NCI-H2029 treated with DMSO at 0.1 percent for 48 hours (cell line): Measurements from ENCODE around the gene RAB36.

Source experiments
- DNase-seq: peaks from one replicate; lab custom pipeline; 2025; lab: John Stamatoyannopoulos, UW

The RAB36 gene

DNA sequence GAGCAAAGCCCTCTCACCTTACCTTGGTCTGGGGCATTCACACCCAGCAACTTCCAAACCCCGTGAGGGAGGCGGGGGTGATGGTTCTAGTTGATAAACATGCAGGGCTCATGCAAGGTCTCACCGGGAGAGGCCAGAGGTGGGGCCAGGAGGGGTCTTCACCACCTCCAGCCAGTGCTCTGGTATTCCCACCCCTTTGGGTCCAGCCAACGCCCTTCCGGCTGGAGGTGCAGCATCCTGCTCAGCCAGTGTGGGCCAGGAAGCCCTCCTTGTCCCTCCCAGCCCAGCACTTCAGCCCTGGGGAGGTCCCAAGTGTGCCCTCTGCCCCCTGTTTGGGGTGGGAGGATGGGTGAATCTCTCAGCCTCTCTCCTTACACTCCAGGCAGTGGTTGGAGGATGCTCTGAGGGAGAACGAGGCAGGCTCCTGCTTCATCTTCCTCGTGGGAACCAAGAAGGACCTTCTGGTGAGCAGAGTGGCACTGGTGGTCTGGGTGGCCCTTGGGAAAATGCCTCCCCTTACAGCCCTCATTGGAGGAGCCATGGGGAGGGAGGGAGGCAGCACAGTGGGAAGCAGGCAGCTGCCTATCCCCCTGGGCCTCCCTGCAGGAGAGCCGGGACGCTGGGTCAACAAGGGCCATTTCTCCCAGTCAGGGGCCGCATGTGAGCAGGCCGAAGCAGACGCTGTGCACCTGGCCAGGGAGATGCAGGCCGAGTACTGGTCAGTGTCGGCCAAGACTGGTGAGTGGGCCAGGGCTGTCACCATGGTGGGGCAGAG is 13.4 kb downstream of the RAB36 start:
- DNase-seq = no peak

DNA sequence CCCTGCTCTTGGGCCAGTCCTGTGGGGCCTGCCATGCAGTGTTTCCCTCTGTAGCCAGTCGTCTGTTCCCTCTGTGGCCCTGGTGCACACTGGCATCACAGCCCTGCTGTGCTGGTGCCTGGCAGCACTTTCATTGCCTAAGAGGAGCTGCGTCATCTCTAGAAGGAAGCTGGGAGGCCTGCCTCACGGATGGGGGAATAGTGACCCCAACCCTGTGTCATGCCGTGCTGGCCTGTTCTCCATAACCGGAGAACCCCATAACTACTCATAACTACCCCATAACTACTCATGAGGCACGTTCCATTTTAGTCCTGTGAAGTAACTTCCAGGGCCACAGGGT is 14.0 kb downstream of the RAB36 start:
- no peak for DNase-seq

DNA sequence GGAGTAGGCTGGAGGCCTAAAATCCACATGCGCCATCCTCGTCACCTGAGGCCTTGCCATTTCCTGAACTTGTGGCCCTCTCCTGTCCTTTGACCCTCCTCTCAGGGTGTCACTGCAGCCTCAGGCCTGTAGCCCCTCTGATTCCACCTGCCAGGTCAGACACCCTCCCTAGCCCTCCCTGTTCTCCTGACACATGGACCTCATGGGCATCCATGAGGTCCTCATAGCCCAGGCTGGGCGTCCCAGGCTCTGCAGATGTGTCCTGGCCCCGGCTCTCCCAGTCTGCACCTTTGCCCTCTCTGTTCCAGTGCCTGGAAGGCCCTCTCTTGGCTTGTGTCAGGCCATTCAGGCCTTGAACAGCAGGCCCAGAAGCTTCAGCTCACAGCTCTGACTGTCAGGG is 15.8 kb downstream of the RAB36 start:
- DNase-seq = no peak

DNA sequence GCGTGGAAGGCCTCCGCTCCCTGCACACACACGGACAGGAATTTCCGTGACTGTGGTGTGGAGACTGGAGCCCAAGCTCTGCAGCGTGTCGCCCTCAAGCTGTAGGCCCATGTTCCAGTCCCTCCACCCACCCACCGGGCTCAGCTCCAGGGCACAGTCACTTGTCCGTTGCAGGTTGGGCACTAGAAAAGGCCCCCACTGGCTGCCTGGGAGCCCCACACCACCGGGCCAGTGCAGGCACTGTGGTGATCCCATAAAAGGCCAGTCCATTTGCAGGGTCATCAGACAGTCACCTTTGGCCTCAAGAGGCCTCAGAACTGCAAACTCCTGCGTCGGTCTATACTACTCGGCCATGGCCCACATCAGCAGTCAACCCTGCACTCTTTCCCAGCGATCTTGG is 16.3 kb downstream of the RAB36 start:
- no peak for DNase-seq

DNA sequence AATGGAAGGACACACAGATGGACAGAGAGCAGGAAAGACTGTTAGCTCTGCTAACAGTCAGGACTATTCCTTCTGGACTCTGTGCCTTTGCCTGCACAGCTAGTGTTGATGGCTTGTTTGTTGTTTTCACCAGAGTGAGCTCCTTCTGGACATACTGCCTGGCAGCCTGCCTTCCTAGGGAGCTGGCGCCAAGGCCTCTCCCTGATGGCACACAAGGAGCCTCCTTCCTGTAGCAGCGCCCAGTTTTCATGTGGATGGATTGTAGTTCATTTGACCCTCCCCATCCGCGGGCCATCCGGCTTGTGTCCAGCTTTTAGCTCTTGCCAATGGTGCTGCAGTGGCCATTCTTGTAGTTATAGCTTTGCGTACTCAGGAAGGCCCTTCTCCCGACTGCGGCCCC is 18.4 kb downstream of the RAB36 start:
- DNase-seq = peak; percentile 28

DNA sequence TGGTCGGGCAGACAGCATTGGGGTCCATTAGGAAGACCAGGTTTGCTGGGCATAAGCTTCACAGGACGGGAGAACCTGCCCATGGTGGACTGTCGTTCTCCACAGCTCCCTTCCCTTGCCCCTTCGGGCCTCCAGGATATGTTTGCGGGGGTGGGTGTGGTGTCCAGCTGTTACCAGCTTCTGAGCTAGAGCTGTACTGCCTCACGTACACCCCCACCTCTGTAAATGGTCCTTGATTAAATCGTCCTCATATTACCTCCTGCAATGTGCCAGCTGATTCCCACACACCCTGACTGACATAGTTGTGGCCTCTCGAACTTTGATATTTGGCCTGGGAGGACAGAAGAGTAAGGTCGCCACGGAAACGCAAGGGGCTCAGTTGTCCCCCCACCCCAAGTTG is 18.8 kb downstream of the RAB36 start:
- no peak for DNase-seq

DNA sequence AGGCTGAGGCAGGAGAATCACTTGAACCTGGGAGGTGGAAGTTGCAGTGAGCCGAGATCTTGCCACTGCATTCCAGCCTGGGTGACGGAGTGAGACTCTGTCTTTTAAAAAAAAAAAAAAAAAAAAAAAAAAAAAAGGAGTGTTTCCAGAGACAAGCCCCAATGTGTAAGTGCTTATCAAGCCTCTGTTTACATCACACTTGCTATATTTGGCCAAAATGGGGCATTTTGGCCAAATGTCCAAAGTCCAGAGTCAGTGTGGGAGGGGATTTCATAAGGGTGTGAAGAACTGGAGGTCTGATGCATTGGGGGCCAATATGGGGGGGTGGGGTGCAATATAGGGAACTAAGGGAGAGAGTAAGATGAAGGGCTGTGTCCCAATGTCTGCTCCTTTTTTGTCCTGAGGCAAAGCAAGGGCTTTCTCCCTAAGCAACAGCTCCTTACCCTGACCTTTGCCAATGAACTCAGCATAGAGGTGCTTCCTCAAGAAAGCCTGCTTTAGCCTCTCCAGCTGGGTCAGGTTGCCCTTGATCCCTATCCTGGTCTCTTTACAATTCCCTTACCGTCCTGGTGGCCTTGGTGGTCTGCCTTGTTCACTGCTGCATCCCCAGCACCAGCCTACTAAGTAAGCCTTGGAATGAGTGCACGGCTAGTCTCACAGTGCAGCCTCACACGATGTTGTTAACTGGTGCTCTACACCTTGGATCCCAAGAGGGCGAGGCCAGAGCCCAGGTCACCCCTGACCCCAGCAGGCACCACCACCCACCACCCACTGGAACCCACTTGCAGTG is 21.0 kb downstream of the RAB36 start:
- no peak for DNase-seq

DNA sequence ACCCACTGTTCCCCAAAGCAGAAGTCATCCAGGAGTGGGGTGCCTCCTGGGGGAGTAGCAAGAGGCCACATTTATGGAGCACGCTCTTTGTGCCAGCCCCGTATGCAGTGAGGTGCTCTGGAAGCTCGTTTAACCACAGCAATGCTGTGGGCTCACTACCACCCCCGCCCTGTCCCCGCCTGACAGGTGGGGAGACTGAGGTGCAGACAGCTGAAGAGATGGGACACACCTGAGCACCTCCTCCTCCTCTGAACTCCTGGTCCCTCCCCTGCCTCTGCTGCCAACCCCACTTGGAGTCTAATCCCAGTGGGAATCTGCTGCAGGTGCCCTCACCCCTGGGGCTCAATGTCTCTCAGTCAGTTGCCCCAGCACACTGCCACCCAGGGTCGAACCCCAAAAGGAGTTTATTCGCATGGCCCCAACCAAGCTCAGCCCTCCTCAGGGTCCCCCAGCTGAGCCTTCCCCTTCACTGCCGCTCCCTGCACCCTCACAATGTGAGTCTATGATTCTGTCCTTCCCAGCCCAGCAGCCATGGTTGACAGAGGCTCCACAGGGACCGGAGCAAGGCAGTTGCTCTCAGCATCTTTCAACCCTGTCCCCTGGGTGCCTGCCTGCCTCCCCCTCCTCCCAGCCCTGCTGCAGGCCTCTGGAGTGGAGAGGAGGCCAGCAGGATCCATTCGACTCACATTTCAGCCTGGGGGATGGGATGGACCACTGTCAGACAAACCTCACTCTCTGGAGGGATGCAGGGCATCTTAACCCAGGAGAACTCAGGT is 21.8 kb downstream of the RAB36 start:
- no peak for DNase-seq

DNA sequence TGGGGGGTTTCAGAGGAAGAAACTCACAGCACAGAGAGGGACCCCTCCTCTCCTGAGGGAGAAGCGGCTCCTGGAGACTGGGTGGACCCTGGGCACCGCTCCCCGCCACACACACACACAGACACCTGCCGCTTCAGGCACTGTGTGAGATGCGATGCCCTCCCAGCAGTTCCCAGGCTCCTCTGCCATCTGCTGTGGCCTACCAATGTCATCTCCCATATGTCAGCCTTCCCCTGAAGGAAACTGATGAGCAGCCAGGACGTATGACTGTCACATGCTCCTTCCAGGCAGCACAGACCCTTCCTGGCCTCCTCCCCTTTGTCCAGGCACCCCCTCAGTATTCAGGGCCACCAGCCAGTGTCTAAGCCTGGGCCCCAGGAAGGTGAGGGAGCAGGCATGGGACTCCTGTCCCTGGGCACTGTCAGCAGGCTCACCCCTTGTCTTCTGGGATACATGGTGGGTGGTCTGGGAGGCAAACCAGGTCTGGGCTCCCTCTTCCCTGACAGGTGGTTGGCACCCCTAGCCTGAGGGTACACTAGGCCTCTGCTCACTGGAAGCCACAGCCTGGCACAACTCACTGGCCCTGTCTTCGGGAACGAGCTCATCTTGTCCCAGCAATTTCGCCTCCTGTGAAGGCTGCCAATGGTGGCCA is 23.2 kb downstream of the RAB36 start:
- no peak for DNase-seq

DNA sequence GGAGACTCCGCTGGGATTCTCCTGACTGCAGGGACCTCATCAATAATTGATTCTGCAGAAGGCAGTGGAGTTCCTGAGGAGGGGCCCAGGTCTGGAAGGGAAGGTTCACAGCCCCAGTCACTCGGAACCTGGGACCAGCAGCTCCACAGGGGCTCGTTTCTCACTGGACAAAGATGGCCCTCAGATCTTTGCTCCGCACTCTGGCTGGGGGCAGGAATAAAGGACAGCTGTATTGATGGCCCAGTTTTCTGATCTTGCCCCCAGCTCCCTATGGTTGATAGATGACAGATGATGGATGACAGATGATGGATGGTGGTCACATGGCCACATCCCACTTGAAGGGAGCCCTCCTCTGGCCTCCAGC is 23.7 kb downstream of the RAB36 start:
- no peak for DNase-seq

DNA sequence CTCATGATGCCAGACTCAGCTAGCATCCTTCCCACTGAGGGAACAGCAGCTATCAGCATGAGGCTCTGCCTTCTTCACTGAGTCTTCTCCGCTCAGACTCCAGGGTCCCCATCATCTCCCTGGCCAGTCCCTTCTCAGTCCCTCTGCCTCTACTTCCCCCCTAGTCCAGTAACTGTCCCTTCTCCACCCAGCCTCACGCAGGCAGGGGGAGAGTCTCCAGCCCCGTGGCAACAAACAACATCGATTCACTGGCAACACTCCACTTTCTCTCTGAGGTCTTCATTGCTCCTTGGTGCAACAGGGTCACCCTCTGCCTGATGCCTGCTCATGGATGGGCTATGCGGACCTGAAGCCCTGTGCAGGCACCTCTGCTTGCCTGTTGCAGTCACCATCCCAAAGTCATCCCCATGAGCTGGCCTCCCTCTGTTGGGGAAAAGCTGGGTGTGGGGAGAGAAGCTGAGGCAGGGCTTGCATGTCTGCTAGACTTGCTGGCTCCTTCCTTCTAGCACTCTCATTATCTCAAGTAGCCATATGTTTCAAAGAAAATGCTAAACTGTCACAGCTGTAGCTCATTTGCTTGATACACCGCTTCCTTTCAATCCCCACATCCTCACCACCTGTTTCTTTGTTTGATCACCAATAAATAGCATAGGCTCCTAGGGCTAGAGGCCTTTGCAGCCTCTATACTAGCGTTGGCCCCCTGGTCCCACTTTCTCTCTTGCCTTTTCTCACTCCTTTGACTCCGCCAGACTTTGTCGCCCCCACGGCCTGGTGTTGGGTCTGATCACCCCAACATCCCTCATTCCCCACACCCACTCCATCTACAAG is 30.8 kb downstream of the RAB36 start:
- no peak for DNase-seq

DNA sequence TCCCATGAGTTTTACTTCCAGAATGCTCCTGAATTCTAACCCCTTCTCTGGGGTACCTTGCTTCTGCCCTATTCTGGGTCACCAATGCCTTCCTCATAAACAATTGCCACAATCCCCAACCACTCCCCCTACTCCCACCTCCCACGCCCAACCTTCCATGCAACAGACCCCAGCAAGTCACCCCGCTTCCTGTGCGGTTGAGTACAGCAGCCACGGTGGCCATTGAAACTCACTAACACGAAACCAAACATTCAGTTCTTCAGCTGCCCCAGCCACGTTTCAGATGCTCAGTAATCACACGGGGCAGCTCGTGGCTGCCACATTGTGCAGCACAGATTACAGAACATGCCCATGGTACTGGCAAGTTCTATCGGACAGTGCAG is 31.4 kb downstream of the RAB36 start:
- DNase-seq = no peak

DNA sequence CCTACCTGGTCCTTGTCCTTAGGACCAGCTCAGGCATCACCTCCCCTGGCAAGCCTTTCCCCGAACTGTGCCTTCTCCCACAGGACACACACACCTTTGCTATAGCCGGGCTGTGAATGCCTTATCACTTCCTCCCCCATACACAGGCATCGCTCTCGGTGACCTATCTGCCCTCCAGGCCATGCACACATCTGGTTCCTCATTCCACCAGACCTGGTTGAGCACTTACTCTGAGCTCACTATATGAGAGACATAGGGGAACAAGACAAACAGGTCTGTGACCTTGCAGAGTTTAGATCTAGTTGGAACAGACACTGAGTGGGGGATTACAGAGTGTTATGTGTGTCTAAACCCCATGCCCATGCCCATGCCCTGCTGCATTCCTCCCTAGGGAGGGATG is 31.9 kb downstream of the RAB36 start:
- DNase-seq = no peak

DNA sequence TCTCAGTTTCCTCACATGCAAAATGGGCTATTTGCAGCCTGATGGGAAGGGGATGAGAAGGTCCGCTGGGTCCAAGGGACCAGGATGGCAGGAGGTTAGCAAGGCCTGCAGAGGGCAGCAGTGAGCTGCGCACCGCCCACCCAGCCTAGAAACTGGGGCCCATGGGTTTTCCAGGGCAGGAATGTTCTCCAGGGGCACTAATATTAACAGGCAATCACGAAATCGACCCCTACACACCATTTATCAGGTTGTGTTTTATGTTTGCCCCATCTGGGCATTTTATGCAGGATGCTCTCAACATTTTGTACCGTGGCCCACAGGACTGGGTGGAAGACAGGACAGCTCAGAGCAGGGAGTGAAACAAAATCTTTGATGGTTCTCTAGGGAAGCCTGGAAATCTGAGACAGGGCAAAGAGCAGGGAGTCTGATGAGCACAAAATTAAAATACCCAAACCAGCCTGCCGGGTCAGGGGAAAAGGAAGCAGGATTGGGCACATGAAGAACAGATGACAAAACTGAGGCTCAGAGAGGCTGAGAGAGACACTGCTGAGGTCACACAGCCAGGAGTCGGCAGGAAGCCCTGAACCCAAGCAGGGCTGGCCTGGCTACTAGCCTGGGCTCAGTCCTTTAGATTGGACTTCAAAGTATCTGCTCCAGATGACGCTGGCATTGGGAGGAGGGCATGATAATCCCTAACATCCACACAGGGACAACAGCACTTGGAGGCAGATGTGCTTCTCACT is 33.4 kb downstream of the RAB36 start:
- DNase-seq = no peak

DNA sequence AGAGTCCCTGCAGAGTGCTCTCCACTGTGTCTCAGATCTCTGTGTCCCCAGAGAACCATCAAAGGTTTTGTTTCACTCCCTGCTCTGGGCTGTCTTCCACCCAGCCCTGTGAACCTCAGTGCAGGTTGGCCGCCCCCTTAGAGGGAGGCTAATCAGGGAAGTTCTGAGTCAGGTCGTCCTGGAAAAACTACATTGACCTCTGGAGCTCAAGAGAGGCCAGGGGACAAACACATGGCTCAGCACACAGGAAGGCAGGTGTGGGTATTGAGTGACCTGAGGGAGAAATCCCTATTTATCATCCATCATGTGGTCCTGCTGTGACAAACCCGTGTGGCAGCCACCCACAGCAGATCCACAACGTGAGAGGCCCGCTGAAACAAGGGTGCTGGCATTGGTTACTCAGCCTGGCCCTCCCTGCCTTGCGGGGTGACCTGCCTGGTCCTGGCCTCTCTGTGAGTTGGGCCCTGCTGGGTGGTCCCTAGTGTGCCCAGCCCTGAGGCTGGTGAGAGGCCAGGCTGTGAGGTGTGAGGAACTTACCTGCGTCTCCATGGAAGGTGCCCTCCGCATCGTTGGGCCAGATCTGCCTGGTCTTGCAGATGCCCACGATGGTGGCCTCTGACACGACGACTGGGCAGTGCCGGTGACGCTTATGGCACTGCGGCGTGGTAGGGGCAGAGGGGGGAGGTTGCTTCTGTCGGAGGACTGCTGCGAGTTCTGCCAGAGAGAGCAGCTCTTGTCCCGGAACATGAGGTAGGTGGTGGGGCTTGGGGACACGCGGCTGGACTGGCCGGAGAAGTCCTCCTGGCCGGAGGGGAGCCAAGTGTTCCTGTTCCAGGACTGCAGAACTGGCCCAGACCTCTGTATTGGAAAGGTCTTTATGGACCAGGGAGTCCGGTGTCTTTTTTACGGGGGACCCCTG is 34.4 kb downstream of the RAB36 start:
- no peak for DNase-seq

DNA sequence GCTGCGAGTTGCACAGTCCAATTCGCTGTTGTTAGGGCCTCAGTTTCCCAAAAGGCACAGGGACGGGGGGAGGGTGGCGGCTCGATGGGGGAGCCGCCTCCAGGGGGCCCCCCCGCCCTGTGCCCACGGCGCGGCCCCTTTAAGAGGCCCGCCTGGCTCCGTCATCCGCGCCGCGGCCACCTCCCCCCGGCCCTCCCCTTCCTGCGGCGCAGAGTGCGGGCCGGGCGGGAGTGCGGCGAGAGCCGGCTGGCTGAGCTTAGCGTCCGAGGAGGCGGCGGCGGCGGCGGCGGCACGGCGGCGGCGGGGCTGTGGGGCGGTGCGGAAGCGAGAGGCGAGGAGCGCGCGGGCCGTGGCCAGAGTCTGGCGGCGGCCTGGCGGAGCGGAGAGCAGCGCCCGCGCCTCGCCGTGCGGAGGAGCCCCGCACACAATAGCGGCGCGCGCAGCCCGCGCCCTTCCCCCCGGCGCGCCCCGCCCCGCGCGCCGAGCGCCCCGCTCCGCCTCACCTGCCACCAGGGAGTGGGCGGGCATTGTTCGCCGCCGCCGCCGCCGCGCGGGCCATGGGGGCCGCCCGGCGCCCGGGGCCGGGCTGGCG is 35.1 kb downstream of the RAB36 start, which contains the start of gene BCR:
Gene BCR, plus strand, starts transcription at position 209 of the 592 bp plus-strand sequence. CDS start 452 bp downstream, outside the sequence.
- no peak for DNase-seq

DNA sequence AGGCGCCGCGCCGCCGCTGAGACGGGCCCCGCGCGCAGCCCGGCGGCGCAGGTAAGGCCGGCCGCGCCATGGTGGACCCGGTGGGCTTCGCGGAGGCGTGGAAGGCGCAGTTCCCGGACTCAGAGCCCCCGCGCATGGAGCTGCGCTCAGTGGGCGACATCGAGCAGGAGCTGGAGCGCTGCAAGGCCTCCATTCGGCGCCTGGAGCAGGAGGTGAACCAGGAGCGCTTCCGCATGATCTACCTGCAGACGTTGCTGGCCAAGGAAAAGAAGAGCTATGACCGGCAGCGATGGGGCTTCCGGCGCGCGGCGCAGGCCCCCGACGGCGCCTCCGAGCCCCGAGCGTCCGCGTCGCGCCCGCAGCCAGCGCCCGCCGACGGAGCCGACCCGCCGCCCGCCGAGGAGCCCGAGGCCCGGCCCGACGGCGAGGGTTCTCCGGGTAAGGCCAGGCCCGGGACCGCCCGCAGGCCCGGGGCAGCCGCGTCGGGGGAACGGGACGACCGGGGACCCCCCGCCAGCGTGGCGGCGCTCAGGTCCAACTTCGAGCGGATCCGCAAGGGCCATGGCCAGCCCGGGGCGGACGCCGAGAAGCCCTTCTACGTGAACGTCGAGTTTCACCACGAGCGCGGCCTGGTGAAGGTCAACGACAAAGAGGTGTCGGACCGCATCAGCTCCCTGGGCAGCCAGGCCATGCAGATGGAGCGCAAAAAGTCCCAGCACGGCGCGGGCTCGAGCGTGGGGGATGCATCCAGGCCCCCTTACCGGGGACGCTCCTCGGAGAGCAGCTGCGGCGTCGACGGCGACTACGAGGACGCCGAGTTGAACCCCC is 35.8 kb downstream of the RAB36 start:
- no peak for DNase-seq

DNA sequence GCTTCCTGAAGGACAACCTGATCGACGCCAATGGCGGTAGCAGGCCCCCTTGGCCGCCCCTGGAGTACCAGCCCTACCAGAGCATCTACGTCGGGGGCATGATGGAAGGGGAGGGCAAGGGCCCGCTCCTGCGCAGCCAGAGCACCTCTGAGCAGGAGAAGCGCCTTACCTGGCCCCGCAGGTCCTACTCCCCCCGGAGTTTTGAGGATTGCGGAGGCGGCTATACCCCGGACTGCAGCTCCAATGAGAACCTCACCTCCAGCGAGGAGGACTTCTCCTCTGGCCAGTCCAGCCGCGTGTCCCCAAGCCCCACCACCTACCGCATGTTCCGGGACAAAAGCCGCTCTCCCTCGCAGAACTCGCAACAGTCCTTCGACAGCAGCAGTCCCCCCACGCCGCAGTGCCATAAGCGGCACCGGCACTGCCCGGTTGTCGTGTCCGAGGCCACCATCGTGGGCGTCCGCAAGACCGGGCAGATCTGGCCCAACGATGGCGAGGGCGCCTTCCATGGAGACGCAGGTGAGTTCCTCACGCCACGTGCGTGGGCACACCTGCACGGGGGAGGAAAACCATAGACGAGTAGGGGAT is 36.5 kb downstream of the RAB36 start:
- no peak for DNase-seq
